HCT116 (cell line): ENCODE results near the gene ANKRD26. TPM values are rescaled to one million over a fixed set of nuclear protein-coding genes. Genes with fewer than 3 reads are reported as not detected.

ENCODE experiments used
- ATAC-seq: fragments of 200-7000 bp; cut with Tn5 transposase; 2 replicates; pipeline ENCODE4 v1.9.1; 2020; ENCODE audit warnings: mild to moderate bottlenecking, moderate library complexity
- BruUV-seq: library from RNA; stranded (reverse); fragments of 400-500 nt; replicated peaks from 2 replicates; lab custom pipeline; 2021; lab: Mats Ljungman, UMichigan
- CTCF ChIA-PET: fragments of 300-600 bp; sonication (Branson Sonifier 250); formaldehyde crosslinking; loops from one replicate; lab custom pipeline; 2021; ENCODE audit warnings: antibody characterized with exemption; lab: Charles Lee
- POLR2A ChIA-PET: fragments of 300-600, 350-600 bp; sonication (Branson Sonifier 250); formaldehyde crosslinking; loops from one replicate; lab custom pipeline; 2021; ENCODE audit warnings: antibody characterized with exemption; lab: Charles Lee
- RAD21 ChIA-PET, 2 experiments: fragments of 300-600 bp; sonication (Branson Sonifier 250); formaldehyde crosslinking; loops; one replicate each; lab custom pipeline; 2023; ENCODE audit warnings: low total read pairs in 2 of 2; ENCODE audit not compliant: uncharacterized antibody in 2 of 2, unreplicated experiment in 2 of 2, low non-redundant PET in 1 of 2; lab: Charles Lee
- DNase-seq: peaks from one replicate; pipeline ENCODE4 v3.0.0-alpha.2; 2010; ENCODE audit warnings: low read depth, low spot score
- H2AFZ ChIP-seq: fragments of 200-600 bp; shearing (Covaris generic), sonication (generic); 2 replicates; pipeline ENCODE4 v1.6.1; 2017; ENCODE audit warnings: low read depth, mixed run types, mixed read lengths, antibody characterized with exemption, low read length; ENCODE audit not compliant: poor library complexity, severe bottlenecking
- H3K27ac ChIP-seq: 2 replicates; pipeline ENCODE4 v1.5.1; 2012; ENCODE audit warnings: low read depth, low read length
- H3K27me3 ChIP-seq: fragments of 200-600 bp; sonication (generic); 2 replicates; pipeline ENCODE4 v1.6.1; 2016; ENCODE audit warnings: mixed run types, low read length, mixed read lengths; ENCODE audit not compliant: insufficient read depth
- H3K36me3 ChIP-seq, 2 experiments: fragments of 200-500 bp in 1 of 2; fragments of 200-600 bp in 1 of 2; sonication (Bioruptor generic) in 1 of 2; sonication (generic) in 1 of 2; 2 replicates each; pipeline versions ENCODE4 v1.5.1 to v1.6.1; 2014 to 2016; ENCODE audit warnings: low read length in 2 of 2, inconsistent platforms in 1 of 2, mixed read lengths in 1 of 2, mixed run types in 1 of 2; ENCODE audit not compliant: insufficient read depth in 2 of 2, control insufficient read depth in 1 of 2
- H3K4me1 ChIP-seq, 2 experiments: fragments of 200-600 bp in 1 of 2; sonication (generic) in 1 of 2; 2 replicates each; pipeline versions ENCODE4 v1.5.1 to v1.6.1; 2012 to 2017; ENCODE audit warnings: low read length in 2 of 2, inconsistent platforms in 1 of 2, mild to moderate bottlenecking in 1 of 2, mixed read lengths in 1 of 2, mixed run types in 1 of 2, moderate library complexity in 1 of 2; ENCODE audit not compliant: insufficient read depth in 2 of 2, control insufficient read depth in 1 of 2
- H3K4me2 ChIP-seq: fragments of 200-600 bp; sonication (generic); 2 replicates; pipeline ENCODE4 v1.6.1; 2017; ENCODE audit warnings: mixed run types, low read length, mixed read lengths
- H3K4me3 ChIP-seq, 2 experiments: fragments of 200-600 bp in 1 of 2; sonication (generic) in 1 of 2; replicated peaks in 1 of 2; 2 replicates each; pipeline ENCODE4 v1.5.1; 2011 to 2016; ENCODE audit warnings: low read length in 2 of 2, control low read depth in 1 of 2, low read depth in 1 of 2, mild to moderate bottlenecking in 1 of 2, mixed read lengths in 1 of 2, mixed run types in 1 of 2
- H3K79me2 ChIP-seq: fragments of 200-600 bp; sonication (generic); 2 replicates; pipeline ENCODE4 v1.6.1; 2017; ENCODE audit warnings: mild to moderate bottlenecking, mixed run types, low read length, moderate library complexity, mixed read lengths; ENCODE audit not compliant: insufficient read depth
- H3K9ac ChIP-seq: fragments of 200-600 bp; sonication (generic); 2 replicates; pipeline ENCODE4 v1.6.1; 2016; ENCODE audit warnings: low read length, mixed read lengths
- H3K9me2 ChIP-seq: fragments of 200-600 bp; sonication (generic), shearing (Covaris generic); 2 replicates; pipeline ENCODE4 v1.6.1; 2017; ENCODE audit warnings: mixed run types, mild to moderate bottlenecking, moderate library complexity; ENCODE audit not compliant: insufficient read depth
- H3K9me3 ChIP-seq, 2 experiments: fragments of 200-500 bp in 1 of 2; fragments of 200-600 bp in 1 of 2; sonication (Bioruptor generic) in 1 of 2; sonication (generic) in 1 of 2; 2 replicates each; pipeline ENCODE4 v1.6.1; 2014 to 2017; ENCODE audit warnings: low read length in 2 of 2, mixed read lengths in 2 of 2, inconsistent platforms in 1 of 2, low read depth in 1 of 2, mild to moderate bottlenecking in 1 of 2, mixed run types in 1 of 2, moderate library complexity in 1 of 2; ENCODE audit not compliant: control insufficient read depth in 1 of 2, insufficient read depth in 1 of 2
- H4K20me1 ChIP-seq: fragments of 200-600 bp; sonication (generic), shearing (Covaris generic); 2 replicates; pipeline ENCODE4 v1.6.1; 2017; ENCODE audit warnings: mixed run types, mild to moderate bottlenecking, moderate library complexity; ENCODE audit not compliant: insufficient read depth
- ATF3 ChIP-seq: IDR thresholded peaks from 2 replicates; pipeline ENCODE4 v1.6.1; 2012
- CBX3 ChIP-seq: IDR thresholded peaks from 2 replicates; pipeline ENCODE4 v1.6.1; 2012; ENCODE audit warnings: low read depth
- CEBPB ChIP-seq: IDR thresholded peaks from 2 replicates; pipeline ENCODE4 v1.6.1; 2012; ENCODE audit warnings: low read depth
- CTCF ChIP-seq, 3 experiments: fragments of 200-600 bp in 1 of 3; sonication (generic) in 1 of 3; IDR thresholded peaks in 2 of 3; conservative IDR thresholded peaks in 1 of 3; 2 replicates each; pipeline ENCODE4 v1.5.1; 2012 to 2017; ENCODE audit warnings: low read depth in 2 of 3, low read length in 2 of 3, antibody characterized with exemption in 1 of 3, borderline replicate concordance in 1 of 3, control low read depth in 1 of 3, mild to moderate bottlenecking in 1 of 3, mixed read lengths in 1 of 3, mixed run types in 1 of 3, moderate library complexity in 1 of 3; ENCODE audit not compliant: insufficient read depth in 1 of 3
- EGR1 ChIP-seq: IDR thresholded peaks from 2 replicates; pipeline ENCODE4 v1.6.1; 2012; ENCODE audit warnings: low read depth
- ELF1 ChIP-seq: IDR thresholded peaks from 2 replicates; pipeline ENCODE4 v1.6.1; 2012; ENCODE audit warnings: low read depth, borderline replicate concordance
- EZH2phosphoT487 ChIP-seq: fragments of 200-600 bp; IDR thresholded peaks from 2 replicates; pipeline ENCODE4 v1.6.1; 2018; ENCODE audit warnings: antibody characterized with exemption, borderline replicate concordance
- FOSL1 ChIP-seq: IDR thresholded peaks from 2 replicates; pipeline ENCODE4 v1.6.1; 2012; ENCODE audit warnings: low read depth
- JUND ChIP-seq: IDR thresholded peaks from 2 replicates; pipeline ENCODE4 v1.6.1; 2012
- POLR2A ChIP-seq: IDR thresholded peaks from 2 replicates; pipeline ENCODE4 v1.7.0; 2011; ENCODE audit warnings: borderline replicate concordance; ENCODE audit not compliant: insufficient read depth, insufficient read length; ENCODE audit errors: extremely low read depth
- POLR2AphosphoS5 ChIP-seq: IDR thresholded peaks from 2 replicates; pipeline ENCODE4 v1.6.1; 2011; ENCODE audit warnings: mild to moderate bottlenecking, low read depth, low read length, moderate library complexity
- RAD21 ChIP-seq: IDR thresholded peaks from 2 replicates; pipeline ENCODE4 v1.6.1; 2012; ENCODE audit warnings: low read depth, mild to moderate bottlenecking
- REST ChIP-seq: IDR thresholded peaks from 2 replicates; pipeline ENCODE4 v1.6.1; 2012; ENCODE audit warnings: low read depth
- SIN3A ChIP-seq: IDR thresholded peaks from 2 replicates; pipeline ENCODE4 v1.6.1; 2012; ENCODE audit warnings: low read depth
- SRF ChIP-seq: IDR thresholded peaks from 2 replicates; pipeline ENCODE4 v1.6.1; 2012; ENCODE audit warnings: low read depth
- TCF7L2 ChIP-seq: IDR thresholded peaks from 2 replicates; pipeline ENCODE4 v1.7.0; 2011; ENCODE audit warnings: borderline replicate concordance, inconsistent platforms; ENCODE audit not compliant: insufficient read depth, insufficient read length; ENCODE audit errors: extremely low read depth
- YY1 ChIP-seq: IDR thresholded peaks from 2 replicates; pipeline ENCODE4 v1.6.1; 2011; ENCODE audit warnings: low read length, low read depth, moderate library complexity, mild to moderate bottlenecking; ENCODE audit not compliant: insufficient replicate concordance; ENCODE audit errors: extremely low read depth
- ZNF274 ChIP-seq: fragments of 200-500 bp; sonication (Bioruptor generic); IDR thresholded peaks from 2 replicates; pipeline ENCODE4 v1.6.1; 2014; ENCODE audit warnings: mild to moderate bottlenecking, low read depth, low read length, inconsistent platforms
- intact Hi-C: fragments of 100-400 bp; cut with micrococcal nuclease; formaldehyde crosslinking; loops from 2 replicates; pipeline ENCODE4 v1.10.0; 2022
- total RNA-seq: library from RNA; stranded (reverse); gene quantifications from one replicate; pipeline ENCODE4 v1.2.1, GENCODE V29; 2021; ENCODE audit not compliant: unreplicated experiment

ANKRD26 gene
- total RNA-seq, 1 experiment from 2014 or later: 5.5 TPM

GRCh38 chr10:26977635-26978034, 122.7 kb downstream of the ANKRD26 start:
- Histone ChIP-seq H3K9me3 (no peaks in the 10 kb centered on the region), H4K20me1 (no peaks in the 10 kb centered on the region), H3K9ac (no peak overlapping the region), H3K36me3 (no peaks in the 10 kb centered on the region), H3K4me1 (no peaks in the 10 kb centered on the region), H3K4me2 (no peak overlapping the region), H3K27ac (no peak overlapping the region), H3K4me3 (no peak overlapping the region), H3K79me2 (no peaks in the 10 kb centered on the region), H3K27me3 (no peaks in the 10 kb centered on the region), H2AFZ (no peak overlapping the region), H3K9me2 (no peaks in the 10 kb centered on the region)
- RAD21 ChIA-PET: no interaction called here
- POLR2A ChIA-PET: no interaction called here
- BruUV-seq: no TSS peak
- ATAC-seq (no peak), DNase-seq (no peak)
- TF ChIP-seq JUND: no peak
- intact Hi-C loops: no loop called here
- CTCF ChIA-PET: no interaction called here

GRCh38 chr10:26970667-26971066, 129.6 kb downstream of the ANKRD26 start:
- intact Hi-C loops: no loop called here
- no peak overlapping the region for H3K9ac ChIP-seq
- no peak overlapping the region for H2AFZ ChIP-seq
- no peaks in the 10 kb centered on the region for H3K9me3 ChIP-seq
- POLR2A ChIA-PET: no interaction called here
- H3K27me3 ChIP-seq: no peaks in the 10 kb centered on the region
- no peaks in the 10 kb centered on the region for H3K4me1 ChIP-seq
- CTCF ChIA-PET: no interaction called here
- H3K79me2 ChIP-seq: no peaks in the 10 kb centered on the region
- H3K9me2 ChIP-seq: no peaks in the 10 kb centered on the region
- no TSS peak for BruUV-seq
- no peak for ATAC-seq
- RAD21 ChIA-PET: no interaction called here
- H3K4me2 ChIP-seq: no peak overlapping the region
- DNase-seq: no peak
- no peak overlapping the region for H3K27ac ChIP-seq
- no peaks in the 10 kb centered on the region; a peak in 1 of 4 replicates for H3K36me3 ChIP-seq
- H4K20me1 ChIP-seq: no peaks in the 10 kb centered on the region
- H3K4me3 ChIP-seq: no peak overlapping the region
- no peak for TF ChIP-seq ZNF274
- no peak for TF ChIP-seq CBX3
- no peak for TF ChIP-seq JUND
- TF ChIP-seq SRF: no peak
- no peak for TF ChIP-seq EGR1
- TF ChIP-seq CTCF (IDR thresholded peaks at IDR 0.05 in 2 of 3, conservative IDR thresholded peaks at IDR 0.05 in 1 of 3; ENCODE audit: borderline replicate concordance in 1 of 3, insufficient read depth in 1 of 3, low read depth in 2 of 3, low read length in 2 of 3): no peak
- no peak for TF ChIP-seq CEBPB
- no peak for TF ChIP-seq REST
- no peak for TF ChIP-seq ELF1
- no peak for TF ChIP-seq EZH2phosphoT487
- no peak for TF ChIP-seq TCF7L2
- TF ChIP-seq YY1: no peak
- TF ChIP-seq POLR2AphosphoS5: no peak
- no peak for TF ChIP-seq POLR2A
- TF ChIP-seq ATF3: no peak
- no peak for TF ChIP-seq RAD21
- TF ChIP-seq SIN3A: no peak
- no peak for TF ChIP-seq FOSL1
